Left colon (tissue), 2 donors: ENCODE measurements around the gene NCR3LG1. TPM values are rescaled to one million over a fixed set of nuclear protein-coding genes. Genes with fewer than 3 reads are reported as not detected.
A peak's percentile ranks its signal among the peaks of the same experiment; 100 is the strongest.
"Not testable (repeated sequence)": the region's sequence is repeated elsewhere in the genome, so short reads cannot be mapped to it uniquely, and the experiment has no call there.

Experiments used
- ATAC-seq: fragments of 200-7000 bp; cut with Tn5 transposase; one replicate; pipeline ENCODE4 v1.9.1; 2020; ENCODE audit warnings: mild to moderate bottlenecking, moderate library complexity
- DNase-seq, 2 donors: peaks; one replicate each; pipeline ENCODE4 v3.0.0-alpha.2; 2020
- intact Hi-C, 2 donors: fragments of 100-400 bp; cut with DNase I in 1 of 2; cut with micrococcal nuclease in 1 of 2; formaldehyde crosslinking; loops; one replicate each; pipeline versions ENCODE4 v1.11.2 to v1.14.0; 2022; cut with DNase I, micrococcal nuclease
- total RNA-seq, 2 donors: library from RNA; stranded (reverse); fragmentation: NEBNext Ultra II Directional; extraction: Animal tissue kit (Norgen Biotek cat#: 25700); gene quantifications; one replicate each; pipeline ENCODE4 v1.2.1, GENCODE V29; 2021
- donor health status: DM: no; HTN: no; CAD: no.
- donor health status: DM: yes; HTN: yes; CAD: no.

NCR3LG1 gene
- total RNA-seq, 2 donors from 2014 or later = 13.1 to 16.5 TPM

- intact Hi-C loops = no loop called here
- peak; percentile 100 for ATAC-seq
- DNase-seq = peak; percentile 66 to 82
Measured at GRCh38 chr11:17423533-17424310, 72.1 kb downstream of the NCR3LG1 start.

GRCh38 chr11:17426233-17426632, 74.6 kb downstream of the NCR3LG1 start:
- DNase-seq, intact Hi-C loops, ATAC-seq: not testable (repeated sequence)

Other genes with a start within 250 kb of the NCR3LG1 start
- gene PIK3C2A, start 143.8 kb upstream of the NCR3LG1 start, total RNA-seq = 10 to 100 TPM; 49.7 to 54.6 TPM
- gene NUCB2, start 75.1 kb upstream of the NCR3LG1 start, total RNA-seq = 10 to 100 TPM; 46.6 to 53.6 TPM
- 1 to 10 TPM; 2.1 to 6.9 TPM for gene KCNJ11, start 36.9 kb downstream of the NCR3LG1 start, total RNA-seq
- gene ABCC8, start 125.0 kb downstream of the NCR3LG1 start, total RNA-seq = 1 to 10 TPM; 4.1 to 5.1 TPM
- gene USH1C, start 192.6 kb downstream of the NCR3LG1 start, total RNA-seq = 100 to 1,000 TPM; 159 to 181 TPM
- gene OTOG, start 195.5 kb downstream of the NCR3LG1 start, total RNA-seq = not detected